WTC11 (cell line): ENCODE measurements around the gene KSR1. TPM values are rescaled to one million over a fixed set of nuclear protein-coding genes. Genes with fewer than 3 reads are reported as not detected.
"Not testable (repeated sequence)": the region's sequence is repeated elsewhere in the genome, so short reads cannot be mapped to it uniquely, and the experiment has no call there.

Experiments
- ATAC-seq: fragments of 200-7000 bp; cut with Tn5 transposase; 2 replicates; pipeline ENCODE4 v1.10.0; 2021; ENCODE audit warnings: mild to moderate bottlenecking, moderate library complexity
- CTCF ChIA-PET: fragments of 300-600 bp; sonication (Branson Sonifier 250); formaldehyde crosslinking; loops from one replicate; lab custom pipeline; 2021; ENCODE audit warnings: antibody characterized with exemption; lab: Charles Lee
- POLR2A ChIA-PET: fragments of 350-600 bp; sonication (Branson Sonifier 250); formaldehyde crosslinking; loops from one replicate; lab custom pipeline; 2021; ENCODE audit warnings: antibody characterized with exemption; lab: Charles Lee
- DNase-seq: peaks from one replicate; pipeline ENCODE4 v3.0.0; 2021; ENCODE audit warnings: low spot score
- H3K27ac Mint-ChIP-seq: 2 replicates; pipeline ENCODE4 v1.8.0; 2021; ENCODE audit warnings: mixed read lengths
- H3K27me3 Mint-ChIP-seq: 2 replicates; pipeline ENCODE4 v1.8.0; 2021; ENCODE audit warnings: low read depth, mild to moderate bottlenecking, moderate library complexity, mixed read lengths
- H3K36me3 Mint-ChIP-seq: 2 replicates; pipeline ENCODE4 v1.8.0; 2021; ENCODE audit warnings: mixed read lengths
- H3K4me1 Mint-ChIP-seq: 2 replicates; pipeline ENCODE4 v1.8.0; 2022; ENCODE audit warnings: mixed read lengths
- H3K4me3 Mint-ChIP-seq: 2 replicates; pipeline ENCODE4 v1.8.0; 2021; ENCODE audit warnings: mild to moderate bottlenecking, moderate library complexity, mixed read lengths
- H3K9me3 Mint-ChIP-seq: 2 replicates; pipeline ENCODE4 v1.8.0; 2021; ENCODE audit warnings: mixed read lengths
- AFF4 ChIP-seq: sonication (generic); formaldehyde crosslinking; IDR thresholded peaks from 2 replicates; pipeline ENCODE4 v1.8.1; 2023; ENCODE audit warnings: mild to moderate bottlenecking, missing genetic modification reagents, borderline replicate concordance
- ATF1 ChIP-seq: sonication (generic); formaldehyde crosslinking; IDR thresholded peaks from 2 replicates; pipeline ENCODE4 v1.8.1; 2023; ENCODE audit warnings: mild to moderate bottlenecking, moderate library complexity, missing genetic modification reagents
- E2F4 ChIP-seq: sonication (generic); formaldehyde crosslinking; IDR thresholded peaks from 2 replicates; pipeline ENCODE4 v1.8.1; 2022; ENCODE audit warnings: low read depth, mild to moderate bottlenecking, moderate library complexity, missing genetic modification reagents, borderline replicate concordance
- ETV6 ChIP-seq: sonication (generic); formaldehyde crosslinking; IDR thresholded peaks from 2 replicates; pipeline ENCODE4 v1.8.1; 2022; ENCODE audit warnings: mild to moderate bottlenecking, missing genetic modification reagents
- GABPB1 ChIP-seq: sonication (generic); formaldehyde crosslinking; IDR thresholded peaks from 2 replicates; pipeline ENCODE4 v1.8.1; 2023; ENCODE audit warnings: mild to moderate bottlenecking, missing genetic modification reagents
- PRDM15 ChIP-seq: sonication (generic); formaldehyde crosslinking; IDR thresholded peaks from 2 replicates; pipeline ENCODE4 v1.8.0; 2022; ENCODE audit warnings: missing genetic modification reagents
- SOX15 ChIP-seq: fragments of 250-450 bp; sonication (Bioruptor Pico); IDR thresholded peaks from 2 replicates; pipeline ENCODE4 v1.9.0; 2021; ENCODE audit warnings: mild to moderate bottlenecking
- ZNF263 ChIP-seq: sonication (generic); formaldehyde crosslinking; IDR thresholded peaks from 2 replicates; pipeline ENCODE4 v1.8.1; 2022; ENCODE audit warnings: low read depth, mild to moderate bottlenecking, moderate library complexity, missing genetic modification reagents
- ZNF396 ChIP-seq: fragments of 250-450 bp; sonication (Bioruptor Pico); IDR thresholded peaks from 2 replicates; pipeline ENCODE4 v1.8.0; 2021; ENCODE audit warnings: mild to moderate bottlenecking, moderate library complexity, borderline replicate concordance
- ZNF425 ChIP-seq: fragments of 250-450 bp; sonication (Bioruptor Pico); conservative IDR thresholded peaks from 2 replicates; pipeline ENCODE4 v1.9.0; 2021; ENCODE audit warnings: mild to moderate bottlenecking
- total RNA-seq: library from RNA; stranded (reverse); gene quantifications from 3 replicates; pipeline ENCODE4 v1.2.3, GENCODE V29; 2021

Gene KSR1
- total RNA-seq, 1 experiment from 2014 or later, result 45.5 TPM

- TF ChIP-seq AFF4 (no peak), GABPB1 (CRISPR knock-in tag) (no peak), ZNF263 (CRISPR knock-in tag) (no peak), E2F4 (no peak)
These were observed 188.3 kb downstream of the KSR1 start (continued) for GRCh38 chr17:27644586-27644985.

GRCh38 chr17:27645621-27646020 is 189.4 kb downstream of the KSR1 start:
- H3K27ac Mint-ChIP-seq, H3K4me3 Mint-ChIP-seq, H3K9me3 Mint-ChIP-seq, H3K36me3 Mint-ChIP-seq, DNase-seq, H3K27me3 Mint-ChIP-seq, POLR2A ChIA-PET: not testable (repeated sequence)
- ATAC-seq, result peak; percentile 75
- CTCF ChIA-PET, result interaction anchor here (1.3 to 1.5 kb wide), 3 partner anchors 9 to 43 kb away, joined by 3 to 6 read pairs (median 3); no protein-coding TSS in a partner anchor
- H3K4me1 Mint-ChIP-seq, result peaks cover 14% of the 10 kb centered on the region

- H3K4me1 Mint-ChIP-seq, result peaks cover 10% of the 10 kb centered on the region
- H3K27ac Mint-ChIP-seq, result no peak overlapping the region
- ATAC-seq (no peak), DNase-seq (no peak)
- ChIA-PET POLR2A (no interaction called here), CTCF (interaction anchor here (1.5 kb wide), 2 partner anchors 9 to 44 kb away, joined by 3 to 6 read pairs; no protein-coding TSS in a partner anchor)
- H3K36me3 Mint-ChIP-seq, result no peaks in the 10 kb centered on the region
- H3K27me3 Mint-ChIP-seq, result no peaks in the 10 kb centered on the region
- no peaks in the 10 kb centered on the region for H3K9me3 Mint-ChIP-seq
- H3K4me3 Mint-ChIP-seq, result no peak overlapping the region
- TF ChIP-seq ATF1 (CRISPR knock-in tag), result no peak
- TF ChIP-seq ETV6 (CRISPR knock-in tag), result no peak
- TF ChIP-seq PRDM15 (CRISPR knock-in tag), result no peak
- TF ChIP-seq SOX15 (CRISPR knock-in tag), result no peak
- TF ChIP-seq ZNF425, result no peak
- TF ChIP-seq ZNF396 (CRISPR knock-in tag), result no peak
These were observed 190.0 kb downstream of the KSR1 start for GRCh38 chr17:27646232-27646631.
